ENCODE measurements around the gene SMYD3.

SMYD3 gene

GRCh38 chr1:246262281-246262680 lies 244.8 kb downstream of the SMYD3 start:
- Histone ChIP-seq H3F3A (ENCODE audit: insufficient read depth, low read length) (no peaks in the 10 kb centered on the region), H3K4me3 (ENCODE audit: low read length) (no peak overlapping the region), H3K36me3 (replicated peaks; ENCODE audit: insufficient read depth, low read length) (no peaks in the 10 kb centered on the region), H3K27me3 (replicated peaks; ENCODE audit: insufficient read depth, low read length) (no peaks in the 10 kb centered on the region), H3K4me1 (ENCODE audit: low read length) (no peaks in the 10 kb centered on the region), H2AFZ (ENCODE audit: low read length) (no peak overlapping the region), H3K9ac (ENCODE audit: low read length) (no peak overlapping the region), H3K79me2 (ENCODE audit: low read length) (no peaks in the 10 kb centered on the region), H3K9me2 (replicated peaks; ENCODE audit: insufficient read depth, low read length) (no peaks in the 10 kb centered on the region), H3K27ac (ENCODE audit: low read length) (no peak overlapping the region), H4K20me1 (ENCODE audit: insufficient read depth, low read length) (no peaks in the 10 kb centered on the region), H3K4me2 (ENCODE audit: low read depth, low read length) (no peak overlapping the region), H3K9me3 (replicated peaks; ENCODE audit: insufficient read depth, low read length) (no peaks in the 10 kb centered on the region)
- TF ChIP-seq CTCF (IDR thresholded peaks at IDR 0.05; ENCODE audit: low read length) (no peak), EZH2phosphoT487 (IDR thresholded peaks at IDR 0.05; ENCODE audit: low read length) (no peak), EZH2 (optimal IDR thresholded peaks at IDR 0.05; ENCODE audit: low read depth, low read length) (no peak)
- DNase-seq, result no peak

GRCh38 chr1:246261639-246262038 lies 245.4 kb downstream of the SMYD3 start:
- H3K9ac ChIP-seq (ENCODE audit: low read length), result no peak overlapping the region
- TF ChIP-seq EZH2phosphoT487 (IDR thresholded peaks at IDR 0.05; ENCODE audit: low read length) (no peak), EZH2 (optimal IDR thresholded peaks at IDR 0.05; ENCODE audit: low read depth, low read length) (no peak)
- no peaks in the 10 kb centered on the region for H3K9me3 ChIP-seq (replicated peaks; ENCODE audit: insufficient read depth, low read length)
- H3F3A ChIP-seq (ENCODE audit: insufficient read depth, low read length), result no peaks in the 10 kb centered on the region
- no peaks in the 10 kb centered on the region for H3K9me2 ChIP-seq (replicated peaks; ENCODE audit: insufficient read depth, low read length)
- no peaks in the 10 kb centered on the region for H3K36me3 ChIP-seq (replicated peaks; ENCODE audit: insufficient read depth, low read length)
- H3K79me2 ChIP-seq (ENCODE audit: low read length), result no peaks in the 10 kb centered on the region
- no peaks in the 10 kb centered on the region for H3K4me1 ChIP-seq (ENCODE audit: low read length)
- no peak overlapping the region for H3K4me2 ChIP-seq (ENCODE audit: low read depth, low read length)
- no peak overlapping the region for H2AFZ ChIP-seq (ENCODE audit: low read length)
- no peak for DNase-seq
- H3K27ac ChIP-seq (ENCODE audit: low read length), result no peak overlapping the region
- H3K4me3 ChIP-seq (ENCODE audit: low read length), result no peak overlapping the region
- no peaks in the 10 kb centered on the region for H4K20me1 ChIP-seq (ENCODE audit: insufficient read depth, low read length)
- no peaks in the 10 kb centered on the region for H3K27me3 ChIP-seq (replicated peaks; ENCODE audit: insufficient read depth, low read length)

GRCh38 chr1:246258250-246258649 lies 248.8 kb downstream of the SMYD3 start:
- Histone ChIP-seq H3K9me3 (replicated peaks; ENCODE audit: insufficient read depth, low read length) (no peaks in the 10 kb centered on the region), H3K9ac (ENCODE audit: low read length) (no peak overlapping the region), H3K36me3 (replicated peaks; ENCODE audit: insufficient read depth, low read length) (no peaks in the 10 kb centered on the region), H2AFZ (ENCODE audit: low read length) (no peak overlapping the region), H3K4me3 (ENCODE audit: low read length) (no peak overlapping the region), H3K27ac (ENCODE audit: low read length) (no peak overlapping the region), H3K4me2 (ENCODE audit: low read depth, low read length) (no peak overlapping the region), H3K9me2 (replicated peaks; ENCODE audit: insufficient read depth, low read length) (no peaks in the 10 kb centered on the region), H3K79me2 (ENCODE audit: low read length) (no peaks in the 10 kb centered on the region), H3F3A (ENCODE audit: insufficient read depth, low read length) (no peaks in the 10 kb centered on the region), H4K20me1 (ENCODE audit: insufficient read depth, low read length) (no peaks in the 10 kb centered on the region), H3K27me3 (replicated peaks; ENCODE audit: insufficient read depth, low read length) (no peaks in the 10 kb centered on the region), H3K4me1 (ENCODE audit: low read length) (no peaks in the 10 kb centered on the region)
- TF ChIP-seq CTCF (IDR thresholded peaks at IDR 0.05; ENCODE audit: low read length), result no peak
- TF ChIP-seq EZH2 (optimal IDR thresholded peaks at IDR 0.05; ENCODE audit: low read depth, low read length), result no peak
- TF ChIP-seq EZH2phosphoT487 (IDR thresholded peaks at IDR 0.05; ENCODE audit: low read length), result no peak
- DNase-seq, result no peak

- Histone ChIP-seq H3K27me3 (replicated peaks; ENCODE audit: insufficient read depth, low read length) (no peaks in the 10 kb centered on the region), H4K20me1 (ENCODE audit: insufficient read depth, low read length) (no peaks in the 10 kb centered on the region), H3K9me2 (replicated peaks; ENCODE audit: insufficient read depth, low read length) (no peaks in the 10 kb centered on the region), H2AFZ (ENCODE audit: low read length) (no peak overlapping the region), H3K4me1 (ENCODE audit: low read length) (no peaks in the 10 kb centered on the region), H3K9me3 (replicated peaks; ENCODE audit: insufficient read depth, low read length) (no peaks in the 10 kb centered on the region), H3K4me2 (ENCODE audit: low read depth, low read length) (no peak overlapping the region), H3K36me3 (replicated peaks; ENCODE audit: insufficient read depth, low read length) (no peaks in the 10 kb centered on the region), H3K4me3 (ENCODE audit: low read length) (no peak overlapping the region), H3K9ac (ENCODE audit: low read length) (no peak overlapping the region), H3F3A (ENCODE audit: insufficient read depth, low read length) (no peaks in the 10 kb centered on the region), H3K79me2 (ENCODE audit: low read length) (no peaks in the 10 kb centered on the region), H3K27ac (ENCODE audit: low read length) (no peak overlapping the region)
- TF ChIP-seq CTCF (IDR thresholded peaks at IDR 0.05; ENCODE audit: low read length), result no peak
- no peak for TF ChIP-seq EZH2 (optimal IDR thresholded peaks at IDR 0.05; ENCODE audit: low read depth, low read length)
- TF ChIP-seq EZH2phosphoT487 (IDR thresholded peaks at IDR 0.05; ENCODE audit: low read length), result no peak
- no peak for DNase-seq
These were observed 251.3 kb downstream of the SMYD3 start for GRCh38 chr1:246255773-246256172.
